ENCODE results near the gene SMC1B. TPM values are rescaled to one million over a fixed set of nuclear protein-coding genes. Genes with fewer than 3 reads are reported as not detected.

SMC1B gene
- polyA plus RNA-seq, 1 donor from 2014 or later, result not detected

DNA sequence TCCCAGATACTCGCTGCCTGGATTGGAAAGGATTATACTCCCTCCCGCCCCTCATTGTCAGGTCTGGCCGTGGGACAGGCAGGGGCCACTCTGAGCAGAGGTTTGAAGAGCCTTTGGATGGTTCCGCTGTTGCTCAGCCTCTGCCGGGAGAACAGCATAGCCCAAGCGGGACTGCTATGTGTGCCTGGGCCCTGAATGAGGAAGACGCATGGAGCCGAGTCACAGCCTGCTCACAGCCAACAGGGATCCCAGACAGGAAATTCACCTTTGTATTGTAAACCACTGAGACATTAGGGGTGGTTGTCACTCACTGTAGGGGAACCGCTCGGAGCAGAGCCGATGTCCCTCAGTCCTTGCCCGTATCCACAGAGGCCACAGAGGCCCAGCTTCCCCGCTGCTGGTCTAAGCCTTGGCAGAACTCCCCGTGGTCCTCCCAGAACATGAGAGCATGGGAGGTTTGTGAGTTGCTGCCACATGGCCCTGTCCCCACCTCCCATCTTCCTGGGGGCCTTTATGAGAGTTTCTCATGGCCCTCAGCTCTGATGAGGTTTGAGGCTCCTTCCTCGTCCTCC, 114.4 kb downstream of the SMC1B start:
- no peak overlapping the region for H3K9ac ChIP-seq (ENCODE audit: low read length)
- H2AFZ ChIP-seq (ENCODE audit: low read depth, low read length), result no peak overlapping the region
- no peaks in the 10 kb centered on the region for H3K36me3 ChIP-seq (ENCODE audit: insufficient read depth, low read length)
- no peak overlapping the region for H3K27ac ChIP-seq (ENCODE audit: low read length)
- no peaks in the 10 kb centered on the region for H4K20me1 ChIP-seq (ENCODE audit: insufficient read depth)
- no peaks in the 10 kb centered on the region for H3K79me2 ChIP-seq (replicated peaks; ENCODE audit: insufficient read depth, low read length)
- H3K9me3 ChIP-seq (ENCODE audit: low read length), result no peaks in the 10 kb centered on the region
- no peak for TF ChIP-seq RAD21 (conservative IDR thresholded peaks at IDR 0.05)
- TF ChIP-seq, protein P1, sequence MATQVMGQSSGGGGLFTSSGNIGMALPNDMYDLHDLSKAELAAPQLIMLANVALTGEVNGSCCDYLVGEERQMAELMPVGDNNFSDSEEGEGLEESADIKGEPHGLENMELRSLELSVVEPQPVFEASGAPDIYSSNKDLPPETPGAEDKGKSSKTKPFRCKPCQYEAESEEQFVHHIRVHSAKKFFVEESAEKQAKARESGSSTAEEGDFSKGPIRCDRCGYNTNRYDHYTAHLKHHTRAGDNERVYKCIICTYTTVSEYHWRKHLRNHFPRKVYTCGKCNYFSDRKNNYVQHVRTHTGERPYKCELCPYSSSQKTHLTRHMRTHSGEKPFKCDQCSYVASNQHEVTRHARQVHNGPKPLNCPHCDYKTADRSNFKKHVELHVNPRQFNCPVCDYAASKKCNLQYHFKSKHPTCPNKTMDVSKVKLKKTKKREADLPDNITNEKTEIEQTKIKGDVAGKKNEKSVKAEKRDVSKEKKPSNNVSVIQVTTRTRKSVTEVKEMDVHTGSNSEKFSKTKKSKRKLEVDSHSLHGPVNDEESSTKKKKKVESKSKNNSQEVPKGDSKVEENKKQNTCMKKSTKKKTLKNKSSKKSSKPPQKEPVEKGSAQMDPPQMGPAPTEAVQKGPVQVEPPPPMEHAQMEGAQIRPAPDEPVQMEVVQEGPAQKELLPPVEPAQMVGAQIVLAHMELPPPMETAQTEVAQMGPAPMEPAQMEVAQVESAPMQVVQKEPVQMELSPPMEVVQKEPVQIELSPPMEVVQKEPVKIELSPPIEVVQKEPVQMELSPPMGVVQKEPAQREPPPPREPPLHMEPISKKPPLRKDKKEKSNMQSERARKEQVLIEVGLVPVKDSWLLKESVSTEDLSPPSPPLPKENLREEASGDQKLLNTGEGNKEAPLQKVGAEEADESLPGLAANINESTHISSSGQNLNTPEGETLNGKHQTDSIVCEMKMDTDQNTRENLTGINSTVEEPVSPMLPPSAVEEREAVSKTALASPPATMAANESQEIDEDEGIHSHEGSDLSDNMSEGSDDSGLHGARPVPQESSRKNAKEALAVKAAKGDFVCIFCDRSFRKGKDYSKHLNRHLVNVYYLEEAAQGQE (IDR thresholded peaks at IDR 0.05; ENCODE audit: borderline replicate concordance), result no peak
- TF ChIP-seq TAF1 (IDR thresholded peaks at IDR 0.05; ENCODE audit: low read depth), result no peak
- no peak for TF ChIP-seq SMC3 (conservative IDR thresholded peaks at IDR 0.05; ENCODE audit: poor library complexity)
- no peak for TF ChIP-seq MXI1 (conservative IDR thresholded peaks at IDR 0.05; ENCODE audit: poor library complexity, severe bottlenecking)
- TF ChIP-seq POLR2AphosphoS5 (IDR thresholded peaks at IDR 0.05), result no peak
- TF ChIP-seq EZH2 (IDR thresholded peaks at IDR 0.05; ENCODE audit: borderline replicate concordance, insufficient read depth, low read length, poor library complexity, severe bottlenecking), result no peak
- no peak for TF ChIP-seq EP300 (conservative IDR thresholded peaks at IDR 0.05; ENCODE audit: poor library complexity, severe bottlenecking)
- TF ChIP-seq CTCF (IDR thresholded peaks at IDR 0.05; ENCODE audit: poor library complexity, severe bottlenecking), result no peak
- H3K9me2 ChIP-seq (ENCODE audit: insufficient read depth, low read length), result no peaks in the 10 kb centered on the region
- H3K4me2 ChIP-seq (ENCODE audit: low read length), result no peak overlapping the region
- no peaks in the 10 kb centered on the region for H3F3A ChIP-seq (ENCODE audit: insufficient read depth, low read length, poor library complexity, severe bottlenecking)
- H3K27me3 ChIP-seq (ENCODE audit: insufficient read depth, low read depth, low read length), result no peaks in the 10 kb centered on the region
- H3K4me3 ChIP-seq (ENCODE audit: low read length), result no peak overlapping the region

GRCh38 chr22:45296628-45297297, 116.6 kb downstream of the SMC1B start:
- TF ChIP-seq MXI1 (conservative IDR thresholded peaks at IDR 0.05; ENCODE audit: poor library complexity, severe bottlenecking) (no peak), CTCF (IDR thresholded peaks at IDR 0.05; ENCODE audit: poor library complexity, severe bottlenecking) (no peak), EZH2 (IDR thresholded peaks at IDR 0.05; ENCODE audit: borderline replicate concordance, insufficient read depth, low read length, poor library complexity, severe bottlenecking) (no peak), SMC3 (conservative IDR thresholded peaks at IDR 0.05; ENCODE audit: poor library complexity) (no peak), POLR2AphosphoS5 (IDR thresholded peaks at IDR 0.05) (no peak), TAF1 (IDR thresholded peaks at IDR 0.05; ENCODE audit: low read depth) (no peak), RAD21 (conservative IDR thresholded peaks at IDR 0.05) (no peak), EP300 (conservative IDR thresholded peaks at IDR 0.05; ENCODE audit: poor library complexity, severe bottlenecking) (no peak)
- TF ChIP-seq, protein P1 (IDR thresholded peaks at IDR 0.05; ENCODE audit: borderline replicate concordance), result no peak
- H3K27me3 ChIP-seq (ENCODE audit: insufficient read depth, low read depth, low read length), result no peaks in the 10 kb centered on the region
- no peaks in the 10 kb centered on the region for H3K79me2 ChIP-seq (replicated peaks; ENCODE audit: insufficient read depth, low read length)
- no peak overlapping the region for H3K4me2 ChIP-seq (ENCODE audit: low read length)
- no peaks in the 10 kb centered on the region for H3K36me3 ChIP-seq (ENCODE audit: insufficient read depth, low read length)
- no peaks in the 10 kb centered on the region for H3K9me3 ChIP-seq (ENCODE audit: low read length)
- H4K20me1 ChIP-seq (ENCODE audit: insufficient read depth), result no peaks in the 10 kb centered on the region
- no peaks in the 10 kb centered on the region for H3K9me2 ChIP-seq (ENCODE audit: insufficient read depth, low read length)
- no peak overlapping the region for H3K9ac ChIP-seq (ENCODE audit: low read length)
- H3K4me3 ChIP-seq (ENCODE audit: low read length), result no peak overlapping the region
- H3K27ac ChIP-seq (ENCODE audit: low read length), result no peak overlapping the region
- H3F3A ChIP-seq (ENCODE audit: insufficient read depth, low read length, poor library complexity, severe bottlenecking), result no peaks in the 10 kb centered on the region
- no peak overlapping the region for H2AFZ ChIP-seq (ENCODE audit: low read depth, low read length)
